Keratinocyte (primary cell): ENCODE results near the gene RHOA. TPM values are rescaled to one million over a fixed set of nuclear protein-coding genes. Genes with fewer than 3 reads are reported as not detected.

Source experiments
- DNase-seq: peaks from one replicate; pipeline ENCODE4 v3.0.0-alpha.2; 2011; ENCODE audit warnings: low read depth, missing footprints, low spot score
- FAIRE-seq: peaks from 2 replicates; lab custom pipeline; 2011; peaks lifted over from hg19 to GRCh38; lab: Jason Lieb, UNC
- H2AFZ ChIP-seq: 2 replicates; pipeline ENCODE4 v1.6.0; 2012; ENCODE audit warnings: low read length, control low read depth, inconsistent platforms; ENCODE audit not compliant: control insufficient read depth
- H3K27ac ChIP-seq: 2 replicates; pipeline ENCODE4 v1.5.1; 2011; ENCODE audit warnings: low read length; ENCODE audit not compliant: control insufficient read depth, insufficient read depth
- H3K27me3 ChIP-seq: 3 replicates; pipeline ENCODE4 v1.6.0; 2011; ENCODE audit warnings: low read length; ENCODE audit not compliant: control insufficient read depth, insufficient read depth; ENCODE audit errors: extremely low read depth
- H3K36me3 ChIP-seq, 2 experiments: 2 replicates in 1 of 2; 3 replicates in 1 of 2; pipeline ENCODE4 v1.5.1; 2011; ENCODE audit warnings: low read length in 2 of 2, mild to moderate bottlenecking in 1 of 2; ENCODE audit not compliant: control insufficient read depth in 2 of 2, insufficient read depth in 2 of 2; ENCODE audit errors: extremely low read depth in 1 of 2
- H3K4me1 ChIP-seq: 3 replicates; pipeline ENCODE4 v1.5.1; 2011; ENCODE audit warnings: low read length; ENCODE audit not compliant: control insufficient read depth, insufficient read depth; ENCODE audit errors: extremely low read depth
- H3K4me2 ChIP-seq: 3 replicates; pipeline ENCODE4 v1.6.0; 2011; ENCODE audit warnings: low read depth, low read length; ENCODE audit not compliant: control insufficient read depth, insufficient read depth; ENCODE audit errors: extremely low read depth
- H3K4me3 ChIP-seq, 3 experiments: fragments of 200-600 bp in 1 of 3; sonication (generic) in 1 of 3; 2 replicates in 2 of 3; 3 replicates in 1 of 3; pipeline ENCODE4 v1.5.1; 2011 to 2016; ENCODE audit warnings: low read length in 3 of 3, mild to moderate bottlenecking in 3 of 3, control low read depth in 2 of 3, inconsistent platforms in 1 of 3, low read depth in 1 of 3, mixed read lengths in 1 of 3, mixed run types in 1 of 3, moderate library complexity in 1 of 3; ENCODE audit not compliant: control insufficient read depth in 2 of 3, insufficient read depth in 2 of 3; ENCODE audit errors: extremely low read depth in 1 of 3
- H3K79me2 ChIP-seq: 2 replicates; pipeline ENCODE4 v1.6.0; 2012; ENCODE audit warnings: low read length; ENCODE audit not compliant: control insufficient read depth, insufficient read depth
- H3K9ac ChIP-seq: 3 replicates; pipeline ENCODE4 v1.6.0; 2011; ENCODE audit warnings: low read length; ENCODE audit not compliant: control insufficient read depth, insufficient read depth; ENCODE audit errors: extremely low read depth
- H3K9me1 ChIP-seq: 3 replicates; pipeline ENCODE4 v1.6.0; 2011; ENCODE audit warnings: low read length; ENCODE audit not compliant: control insufficient read depth, insufficient read depth; ENCODE audit errors: extremely low read depth
- H3K9me3 ChIP-seq: 2 replicates; pipeline ENCODE4 v1.5.1; 2012; ENCODE audit warnings: low read depth, low read length; ENCODE audit not compliant: control insufficient read depth
- H4K20me1 ChIP-seq: 3 replicates; pipeline ENCODE4 v1.6.0; 2011; ENCODE audit warnings: low read length; ENCODE audit not compliant: control insufficient read depth, insufficient read depth; ENCODE audit errors: extremely low read depth
- EZH2 ChIP-seq: IDR thresholded peaks from one replicate; pipeline ENCODE4 v1.6.1; 2012; ENCODE audit warnings: inconsistent platforms, mild to moderate bottlenecking, low read length, moderate library complexity
- dilution Hi-C: fragments of 300-500 bp; cut with MboI; formaldehyde crosslinking; loops from one replicate; pipeline ENCODE4 v1.7.0; 2020; ENCODE audit warnings: low sequenced_read_pairs; ENCODE audit not compliant: extremely low pct_ligation_motif_present
- polyA plus RNA-seq, 5 experiments: library from polyadenylated mRNA; depleted of rRNA in 3 of 5; stranded (reverse) in 3 of 5; stranded (forward) in 1 of 5; unstranded in 1 of 5; fragments of >200 nt; gene quantifications; 1 replicate in 1 of 5; 2 replicates in 3 of 5; 3 replicates in 1 of 5; pipeline versions ENCODE4 v1.2.1 to v1.2.3, GENCODE V29; 2011 to 2012; ENCODE audit warnings: missing spikeins in 2 of 5, low read depth in 1 of 5, low replicate concordance in 1 of 5
- TF ChIP-seq, protein P1 (sequence below), 3 experiments: IDR thresholded peaks in 1 of 3; conservative IDR thresholded peaks in 1 of 3; optimal IDR thresholded peaks in 1 of 3; 2 replicates in 2 of 3; 3 replicates in 1 of 3; pipeline versions ENCODE3 to v1.5.1; 2011; ENCODE audit warnings: low read length in 3 of 3, mild to moderate bottlenecking in 3 of 3, moderate library complexity in 2 of 3, control low read depth in 1 of 3, inconsistent platforms in 1 of 3; ENCODE audit not compliant: insufficient read depth in 2 of 3; ENCODE audit errors: extremely low read depth in 1 of 3

The RHOA gene
- polyA plus RNA-seq, 1 donor (not counting 4 experiments of a cell fraction or from before 2014, with no cell fraction given), result 332 TPM

DNA sequence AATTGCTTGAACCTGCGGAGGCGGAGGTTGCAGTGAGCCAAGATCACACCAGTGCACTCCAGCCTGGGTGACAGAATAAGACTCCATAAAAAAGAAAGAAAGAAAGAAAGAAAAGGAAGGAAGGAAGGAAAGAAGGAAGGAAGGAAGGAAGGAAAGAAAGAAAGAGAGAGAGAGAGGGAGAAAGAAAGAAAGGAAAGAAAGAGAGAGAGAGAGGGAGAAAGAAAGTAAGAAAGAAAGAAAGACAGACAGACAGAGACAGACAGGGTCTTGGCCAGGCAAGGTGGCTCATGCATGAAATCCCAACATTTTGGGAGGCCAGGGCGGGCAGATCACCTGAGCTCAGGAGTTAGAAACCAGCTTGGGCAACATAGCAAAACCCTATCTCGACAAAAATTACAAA is 41.8 kb upstream of the RHOA start:
- Histone ChIP-seq H3K9me3 (no peaks in the 10 kb centered on the region), H3K9ac (no peak overlapping the region), H3K36me3 (no peaks in the 10 kb centered on the region), H4K20me1 (no peaks in the 10 kb centered on the region), H3K27me3 (no peaks in the 10 kb centered on the region), H3K9me1 (no peaks in the 10 kb centered on the region), H2AFZ (no peak overlapping the region), H3K4me3 (no peak overlapping the region), H3K27ac (no peak overlapping the region), H3K79me2 (no peaks in the 10 kb centered on the region), H3K4me1 (peaks cover 14% of the 10 kb centered on the region), H3K4me2 (no peak overlapping the region)
- no peak for FAIRE-seq
- TF ChIP-seq, protein P1, sequence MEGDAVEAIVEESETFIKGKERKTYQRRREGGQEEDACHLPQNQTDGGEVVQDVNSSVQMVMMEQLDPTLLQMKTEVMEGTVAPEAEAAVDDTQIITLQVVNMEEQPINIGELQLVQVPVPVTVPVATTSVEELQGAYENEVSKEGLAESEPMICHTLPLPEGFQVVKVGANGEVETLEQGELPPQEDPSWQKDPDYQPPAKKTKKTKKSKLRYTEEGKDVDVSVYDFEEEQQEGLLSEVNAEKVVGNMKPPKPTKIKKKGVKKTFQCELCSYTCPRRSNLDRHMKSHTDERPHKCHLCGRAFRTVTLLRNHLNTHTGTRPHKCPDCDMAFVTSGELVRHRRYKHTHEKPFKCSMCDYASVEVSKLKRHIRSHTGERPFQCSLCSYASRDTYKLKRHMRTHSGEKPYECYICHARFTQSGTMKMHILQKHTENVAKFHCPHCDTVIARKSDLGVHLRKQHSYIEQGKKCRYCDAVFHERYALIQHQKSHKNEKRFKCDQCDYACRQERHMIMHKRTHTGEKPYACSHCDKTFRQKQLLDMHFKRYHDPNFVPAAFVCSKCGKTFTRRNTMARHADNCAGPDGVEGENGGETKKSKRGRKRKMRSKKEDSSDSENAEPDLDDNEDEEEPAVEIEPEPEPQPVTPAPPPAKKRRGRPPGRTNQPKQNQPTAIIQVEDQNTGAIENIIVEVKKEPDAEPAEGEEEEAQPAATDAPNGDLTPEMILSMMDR (optimal IDR thresholded peaks at IDR 0.05 in 1 of 3, IDR thresholded peaks at IDR 0.05 in 1 of 3, conservative IDR thresholded peaks at IDR 0.05 in 1 of 3; ENCODE audit: extremely low read depth in 1 of 3, insufficient read depth in 2 of 3, low read length in 3 of 3), result no peak
- TF ChIP-seq EZH2, result no peak
- dilution Hi-C loops, result no loop called here
- DNase-seq, result no peak

GRCh38 chr3:49445391-49445790 is 33.6 kb upstream of the RHOA start:
- Histone ChIP-seq H3K4me2 (no peak overlapping the region), H3K9me1 (no peaks in the 10 kb centered on the region), H2AFZ (no peak overlapping the region), H3K9me3 (no peaks in the 10 kb centered on the region), H4K20me1 (no peaks in the 10 kb centered on the region), H3K4me1 (peaks cover 11% of the 10 kb centered on the region), H3K9ac (no peak overlapping the region), H3K4me3 (no peak overlapping the region), H3K27me3 (no peaks in the 10 kb centered on the region), H3K27ac (no peak overlapping the region), H3K36me3 (no peaks in the 10 kb centered on the region), H3K79me2 (no peaks in the 10 kb centered on the region)
- DNase-seq (no peak), FAIRE-seq (no peak)
- TF ChIP-seq, protein P1 (optimal IDR thresholded peaks at IDR 0.05 in 1 of 3, IDR thresholded peaks at IDR 0.05 in 1 of 3, conservative IDR thresholded peaks at IDR 0.05 in 1 of 3; ENCODE audit: extremely low read depth in 1 of 3, insufficient read depth in 2 of 3, low read length in 3 of 3), result no peak
- no peak for TF ChIP-seq EZH2
- dilution Hi-C loops, result no loop called here
